ENCODE data around the gene OTOG.
A peak's percentile ranks its signal among the peaks of the same experiment; 100 is the strongest.

Gene OTOG

DNA sequence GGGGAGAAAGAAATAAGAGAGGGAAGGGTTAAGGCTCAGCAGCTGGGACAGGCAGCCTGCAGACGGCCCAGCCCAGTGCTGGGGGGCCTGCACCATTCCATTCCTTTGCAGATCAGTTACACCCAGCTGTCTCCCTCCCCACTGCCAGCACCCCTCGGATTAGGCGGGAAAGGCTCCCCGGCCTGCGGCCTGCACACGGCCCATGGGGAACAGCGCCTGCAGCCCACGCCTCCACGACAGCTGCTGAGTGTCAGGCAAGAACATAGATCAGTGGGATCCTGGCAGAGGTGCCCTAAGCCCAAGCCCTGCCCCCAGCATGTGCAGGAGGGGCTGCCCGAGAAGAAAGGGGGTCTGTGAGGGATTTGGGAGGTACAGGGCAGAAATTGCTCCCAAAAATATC, 106.6 kb downstream of the OTOG start:
- H3K4me3 ChIP-seq (ENCODE audit: low read depth, low read length) = no peak overlapping the region
- peak; percentile 60 for DNase-seq (ENCODE audit: low read depth)

DNA sequence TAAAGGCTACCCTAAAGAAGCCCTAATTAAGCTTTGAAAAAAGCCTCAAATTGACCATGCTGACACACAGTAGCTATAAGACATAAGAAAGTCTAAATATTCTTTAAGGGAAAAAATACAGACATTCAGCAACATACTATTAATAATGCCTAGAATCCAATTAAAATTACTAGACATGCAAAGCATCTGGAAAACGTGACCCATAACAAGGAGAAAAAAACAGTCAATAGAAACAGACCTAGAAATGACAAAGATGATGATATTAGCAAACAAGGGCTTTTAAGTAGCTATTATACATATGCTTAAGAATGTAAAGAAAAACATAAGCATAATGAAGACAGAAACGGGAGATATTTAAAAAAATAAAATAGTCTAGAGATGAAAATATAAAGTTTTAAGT, 108.6 kb downstream of the OTOG start:
- H3K4me3 ChIP-seq (ENCODE audit: low read depth, low read length) = no peak overlapping the region
- DNase-seq (ENCODE audit: low read depth) = no peak

DNA sequence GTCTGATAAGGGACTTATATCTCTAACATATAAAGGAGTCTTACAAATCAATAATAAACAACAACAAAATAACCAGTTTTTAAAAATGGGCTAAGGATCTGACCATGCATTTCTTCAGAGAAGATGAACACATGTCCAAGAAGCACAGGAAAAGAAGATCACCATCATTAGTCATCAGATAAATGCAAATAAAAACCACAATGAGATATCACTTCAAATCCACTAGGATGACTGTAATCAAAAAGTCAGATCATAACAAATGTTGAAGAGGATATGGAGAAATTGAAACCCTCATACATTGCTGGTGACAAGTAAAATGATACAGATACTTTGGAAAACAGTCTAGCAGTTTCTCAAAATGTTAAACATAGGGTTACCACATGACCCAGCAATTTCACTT, 111.2 kb downstream of the OTOG start:
- no peak for DNase-seq (ENCODE audit: low read depth)
- H3K4me3 ChIP-seq (ENCODE audit: low read depth, low read length) = no peak overlapping the region

- no peak overlapping the region for H3K4me3 ChIP-seq (ENCODE audit: low read depth, low read length)
These were observed 121.1 kb downstream of the OTOG start for GRCh38 chr11:17668166-17668565.

GRCh38 chr11:17672469-17672868, 125.4 kb downstream of the OTOG start:
- DNase-seq (ENCODE audit: low read depth) = no peak
- no peak overlapping the region for H3K4me3 ChIP-seq (ENCODE audit: low read depth, low read length)

More at GRCh38 chr11:17668166-17668565, 121.1 kb downstream of the OTOG start:
- no peak for DNase-seq (ENCODE audit: low read depth)

GRCh38 chr11:17673951-17674350, 126.9 kb downstream of the OTOG start:
- H3K4me3 ChIP-seq (ENCODE audit: low read depth, low read length) = no peak overlapping the region
- no peak for DNase-seq (ENCODE audit: low read depth)

DNA sequence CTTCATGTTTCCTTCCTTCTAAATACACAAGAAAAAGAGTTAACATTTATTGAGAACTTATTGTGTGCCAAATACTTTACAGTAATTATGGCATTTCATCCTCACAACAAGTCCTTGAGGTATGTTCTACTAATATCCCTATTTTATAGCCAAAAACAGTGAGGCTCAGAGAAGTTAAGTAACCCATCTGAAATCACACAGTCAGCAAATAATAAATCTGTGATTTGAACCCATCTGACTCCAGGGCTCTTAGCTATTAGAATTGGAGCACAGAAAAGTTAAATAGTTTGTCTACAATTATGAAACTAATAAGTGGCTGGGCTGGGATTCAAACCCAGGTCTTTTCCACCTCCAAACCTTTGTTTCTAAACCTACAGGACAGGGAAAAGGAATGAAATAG, 135.8 kb downstream of the OTOG start:
- DNase-seq (ENCODE audit: low read depth) = no peak
- H3K4me3 ChIP-seq (ENCODE audit: low read depth, low read length) = no peak overlapping the region

GRCh38 chr11:17683377-17684161, 136.5 kb downstream of the OTOG start:
- no peak for DNase-seq (ENCODE audit: low read depth)
- no peak overlapping the region for H3K4me3 ChIP-seq (ENCODE audit: low read depth, low read length)

- DNase-seq (ENCODE audit: low read depth) = no peak
These were observed 137.5 kb downstream of the OTOG start for GRCh38 chr11:17684550-17684949.

GRCh38 chr11:17686231-17686980, 139.3 kb downstream of the OTOG start:
- DNase-seq (ENCODE audit: low read depth) = no peak
- no peak overlapping the region for H3K4me3 ChIP-seq (ENCODE audit: low read depth, low read length)

More at GRCh38 chr11:17684550-17684949, 137.5 kb downstream of the OTOG start:
- H3K4me3 ChIP-seq (ENCODE audit: low read depth, low read length) = no peak overlapping the region

DNA sequence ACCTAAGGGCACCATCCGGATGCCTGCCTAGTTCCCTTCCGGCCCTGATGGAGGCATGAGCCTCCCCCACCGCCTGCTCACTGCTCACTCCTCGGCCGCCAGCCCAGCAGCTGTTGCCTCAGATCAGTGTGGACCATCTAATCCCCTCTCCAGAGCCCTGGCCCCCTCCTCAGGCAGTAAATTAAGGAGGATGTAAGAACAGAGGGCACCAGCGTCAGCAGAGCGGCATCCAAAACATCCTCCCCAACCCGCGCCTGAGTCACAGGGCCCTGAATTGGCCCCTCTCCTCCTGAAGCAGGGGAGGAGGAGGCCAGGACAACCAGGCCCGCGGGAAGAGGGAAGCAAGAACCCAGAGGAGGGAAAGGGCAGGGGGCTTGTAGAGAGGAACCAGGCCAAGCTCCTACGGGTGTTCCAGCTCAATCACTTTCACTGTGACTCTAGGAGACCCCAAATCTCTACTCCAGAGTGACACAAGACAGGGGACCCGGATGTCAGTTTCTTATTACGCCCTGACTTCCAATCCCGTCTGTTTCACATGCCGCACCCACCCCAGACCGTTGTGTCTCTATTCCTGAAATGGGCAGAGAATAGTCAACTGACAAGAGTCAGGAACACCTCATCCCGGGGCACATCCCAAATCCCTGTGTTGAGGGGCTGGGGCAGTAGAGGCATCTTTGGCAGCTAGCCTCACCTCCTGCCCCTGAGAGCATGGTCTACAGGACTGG, 141.0 kb downstream of the OTOG start:
- no peak overlapping the region for H3K4me3 ChIP-seq (ENCODE audit: low read depth, low read length)
- peak; percentile 59 for DNase-seq (ENCODE audit: low read depth)

DNA sequence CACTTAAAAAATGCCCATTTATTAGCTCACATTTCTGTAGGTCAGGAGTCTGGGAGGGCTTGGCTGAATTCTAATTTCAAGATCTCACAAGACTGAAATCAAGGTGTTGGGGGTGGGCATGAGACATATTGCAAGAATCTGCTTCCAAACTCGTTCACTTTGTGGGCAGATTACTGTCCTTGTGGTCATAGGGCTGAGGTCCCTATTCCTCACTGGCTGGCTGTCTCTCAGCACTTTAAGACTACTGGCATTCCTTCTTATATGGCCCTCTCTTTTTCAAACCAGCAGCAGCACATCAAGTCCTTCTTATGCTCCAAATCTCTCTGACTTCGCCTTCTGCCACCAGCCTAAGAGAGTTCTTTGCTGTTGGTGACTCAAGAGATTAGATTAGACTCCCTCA, 144.5 kb downstream of the OTOG start:
- no peak overlapping the region for H3K4me3 ChIP-seq (ENCODE audit: low read depth, low read length)
- DNase-seq (ENCODE audit: low read depth) = no peak

GRCh38 chr11:17691976-17692375, 144.9 kb downstream of the OTOG start:
- H3K4me3 ChIP-seq (ENCODE audit: low read depth, low read length) = no peak overlapping the region
- no peak for DNase-seq (ENCODE audit: low read depth)

GRCh38 chr11:17692931-17693330, 145.9 kb downstream of the OTOG start:
- no peak for DNase-seq (ENCODE audit: low read depth)
- no peak overlapping the region for H3K4me3 ChIP-seq (ENCODE audit: low read depth, low read length)

DNA sequence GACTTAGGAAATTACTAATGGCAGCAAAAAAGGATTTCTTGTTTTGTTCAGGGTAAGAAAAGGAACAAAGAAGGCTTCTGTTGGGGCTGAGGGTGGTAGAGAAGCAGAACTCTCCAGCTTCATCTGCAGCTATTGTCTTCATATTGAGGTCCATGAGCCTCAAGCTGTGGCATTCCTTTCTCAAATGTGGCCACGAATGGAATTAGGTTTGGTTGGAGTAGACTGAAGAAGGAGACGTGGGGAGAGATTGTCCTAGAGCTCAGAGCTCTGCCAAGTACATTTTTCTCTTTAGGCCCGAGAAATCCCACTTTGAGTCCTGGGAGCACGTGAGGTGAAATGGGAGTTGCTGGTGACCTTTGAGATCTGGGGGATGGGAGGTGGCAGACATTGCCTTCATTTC, 146.5 kb downstream of the OTOG start:
- DNase-seq (ENCODE audit: low read depth) = no peak
- H3K4me3 ChIP-seq (ENCODE audit: low read depth, low read length) = no peak overlapping the region

- H3K4me3 ChIP-seq (ENCODE audit: low read depth, low read length) = no peak overlapping the region
- DNase-seq (ENCODE audit: low read depth) = peak; percentile 32
These were observed 147.5 kb downstream of the OTOG start for GRCh38 chr11:17694494-17695110.

DNA sequence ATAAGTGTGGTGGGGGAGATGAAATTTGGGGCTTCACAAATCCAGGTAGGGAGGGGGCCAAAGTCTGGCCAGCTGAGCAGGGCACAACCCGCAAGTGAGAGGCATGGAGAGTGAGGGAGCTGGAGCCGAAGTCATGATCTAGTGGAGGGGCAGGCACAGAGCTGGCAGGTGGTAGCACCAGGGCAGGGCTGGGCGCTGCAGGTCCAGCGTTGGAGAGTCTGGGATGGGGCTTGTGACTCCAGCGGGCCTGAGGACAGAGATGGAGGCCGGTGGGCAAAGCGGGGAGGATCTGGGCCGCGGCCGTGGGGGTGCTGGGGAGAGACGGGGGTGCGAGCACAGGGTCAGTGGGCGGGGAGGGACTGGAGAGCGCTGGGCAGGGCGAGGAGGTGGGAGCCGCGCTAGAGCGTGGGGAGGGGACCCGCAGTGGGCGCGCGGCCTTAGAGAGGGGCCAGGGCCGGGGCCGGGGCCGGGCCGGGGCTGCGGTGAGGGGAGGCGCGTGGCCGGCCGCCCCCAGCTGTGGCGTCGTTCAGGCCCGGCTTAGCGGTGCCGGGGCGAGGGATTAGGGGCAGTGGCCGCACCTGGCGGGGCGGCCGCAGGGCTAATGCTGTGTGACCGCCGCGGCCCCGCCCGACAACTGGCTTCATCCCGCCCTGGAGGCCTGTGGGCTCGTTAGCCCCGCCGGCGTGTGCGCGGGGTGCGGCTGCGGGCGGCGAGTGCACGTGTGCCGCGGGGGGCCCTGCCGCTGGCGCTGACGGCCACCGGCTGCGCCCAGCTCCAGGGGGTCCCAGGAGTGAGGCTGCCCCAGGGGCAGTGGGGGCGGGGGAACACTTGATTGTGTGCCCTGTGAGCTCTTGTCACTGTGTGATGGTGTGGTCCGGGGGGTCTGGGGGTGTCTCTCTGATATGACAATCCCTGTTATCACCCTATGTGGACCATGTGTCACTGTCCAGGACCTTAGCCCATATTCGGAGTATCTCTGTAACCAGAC, 148.7 kb downstream of the OTOG start:
- H3K4me3 ChIP-seq (ENCODE audit: low read depth, low read length) = no peak overlapping the region
- no peak for DNase-seq (ENCODE audit: low read depth)

GRCh38 chr11:17696741-17697140, 149.7 kb downstream of the OTOG start:
- no peak overlapping the region for H3K4me3 ChIP-seq (ENCODE audit: low read depth, low read length)
- no peak for DNase-seq (ENCODE audit: low read depth)

Data from skeletal muscle cell (primary cell).